Naive B cell (primary cell): ENCODE measurements around the gene SLC6A11. TPM values are rescaled to one million over a fixed set of nuclear protein-coding genes. Genes with fewer than 3 reads are reported as not detected.
A peak's percentile ranks its signal among the peaks of the same experiment; 100 is the strongest.

Experiments
- ATAC-seq, 2 donors: fragments of 150-1000 bp; cut with Tn5 transposase; 2 replicates each; pipeline ENCODE4 v1.10.0; 2021; ENCODE audit warnings: low read depth in 2 of 2, mild to moderate bottlenecking in 2 of 2, moderate library complexity in 2 of 2
- DNase-seq: peaks from one replicate; pipeline ENCODE4 v3.0.0; 2022
- H3K27ac Mint-ChIP-seq, 6 donors: one replicate each; pipeline ENCODE4 v1.8.0; 2020 to 2022; ENCODE audit warnings: mild to moderate bottlenecking in 6 of 6, mixed read lengths in 6 of 6, moderate library complexity in 5 of 6, inconsistent platforms in 2 of 6
- H3K27me3 Mint-ChIP-seq, 3 donors: one replicate each; pipeline ENCODE4 v1.8.0; 2021 to 2022; ENCODE audit warnings: mixed read lengths in 3 of 3, mild to moderate bottlenecking in 1 of 3
- H3K36me3 Mint-ChIP-seq, 2 donors: one replicate each; pipeline ENCODE4 v1.8.0; 2020 to 2022; ENCODE audit warnings: mixed read lengths in 2 of 2, inconsistent platforms in 1 of 2, mild to moderate bottlenecking in 1 of 2
- H3K4me1 Mint-ChIP-seq, 3 donors: one replicate each; pipeline ENCODE4 v1.8.0; 2020 to 2022; ENCODE audit warnings: mixed read lengths in 3 of 3, inconsistent platforms in 1 of 3, mild to moderate bottlenecking in 1 of 3, moderate library complexity in 1 of 3
- H3K4me3 Mint-ChIP-seq, 8 donors: one replicate each; pipeline ENCODE4 v1.8.0; 2020 to 2022; ENCODE audit warnings: mild to moderate bottlenecking in 8 of 8, mixed read lengths in 8 of 8, moderate library complexity in 8 of 8, inconsistent platforms in 2 of 8
- H3K9me3 Mint-ChIP-seq, 7 donors: one replicate each; pipeline ENCODE4 v1.8.0; 2020 to 2022; ENCODE audit warnings: mixed read lengths in 7 of 7, mild to moderate bottlenecking in 5 of 7, inconsistent platforms in 2 of 7, moderate library complexity in 1 of 7
- polyA plus RNA-seq, 6 donors: library from polyadenylated mRNA; unstranded; fragments of 300-500 nt; fragmentation: Illumina TruSeq; gene quantifications; one replicate each; pipeline ENCODE4 v1.2.3, GENCODE V29; 2021; ENCODE audit warnings: low read depth in 6 of 6

Gene SLC6A11
- polyA plus RNA-seq, 6 donors from 2014 or later: not detected

DNA sequence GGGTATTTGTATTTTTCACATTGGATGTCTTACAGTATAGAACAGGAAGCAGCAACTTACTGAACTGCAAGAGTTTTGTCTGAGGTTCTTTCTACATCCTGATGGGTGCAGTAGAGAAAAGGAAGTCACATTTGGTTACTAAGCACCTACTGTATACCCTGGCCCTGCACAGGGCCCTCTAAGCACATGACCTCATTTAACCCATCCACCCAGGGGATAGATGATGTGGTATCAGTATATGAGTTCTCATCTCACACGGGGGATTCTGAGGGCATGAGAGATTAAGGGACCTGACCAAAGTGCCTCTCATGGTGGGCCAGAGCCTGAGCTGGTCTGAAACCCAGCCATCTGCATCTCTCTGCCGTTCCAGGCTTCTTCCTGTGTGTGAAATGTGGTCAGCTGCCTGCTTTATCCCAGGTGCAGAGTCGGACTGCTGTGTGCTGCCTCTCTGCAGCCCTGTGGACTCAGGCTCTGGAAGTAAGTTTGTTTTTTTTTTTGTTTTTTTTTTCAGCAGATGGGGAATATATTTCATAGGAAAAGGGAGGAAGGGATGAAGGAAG is 17.9 kb downstream of the SLC6A11 start:
- DNase-seq: no peak
- no peak for ATAC-seq
- H3K4me1 Mint-ChIP-seq: peaks cover 0 to 5% (median 3%) of the 10 kb centered on the region in 3 donors
- H3K36me3 Mint-ChIP-seq: no peaks in the 10 kb centered on the region
- H3K4me3 Mint-ChIP-seq: no peak overlapping the region
- H3K27ac Mint-ChIP-seq: no peak overlapping the region
- H3K27me3 Mint-ChIP-seq: peaks cover 0 to 14% (median 10%) of the 10 kb centered on the region in 3 donors
- no peaks in the 10 kb centered on the region for H3K9me3 Mint-ChIP-seq

DNA sequence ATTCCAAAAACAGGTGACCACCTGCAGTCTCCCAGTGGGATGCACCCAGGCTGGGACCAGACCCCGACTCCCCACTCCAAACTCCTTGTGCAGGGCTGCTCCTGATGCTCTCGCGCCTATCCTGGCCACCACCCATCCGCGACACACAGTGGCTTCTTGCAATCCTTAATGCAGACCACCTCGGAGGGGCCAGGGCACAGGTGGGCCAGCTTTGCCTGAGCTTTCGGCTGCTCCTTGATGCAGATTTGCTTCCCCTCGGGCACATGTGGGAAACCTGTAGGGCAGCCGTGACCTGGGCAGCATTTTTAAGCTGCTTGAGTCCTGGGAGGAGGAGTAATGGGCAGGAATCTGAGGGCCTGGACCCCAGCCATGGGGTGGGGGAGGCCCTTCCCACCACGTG is 18.9 kb downstream of the SLC6A11 start:
- peaks cover 0 to 4% of the 10 kb centered on the region in 2 donors for H3K36me3 Mint-ChIP-seq
- ATAC-seq (no peak), DNase-seq (no peak)
- H3K4me3 Mint-ChIP-seq: peak overlapping the region in 1 of 8 donors; percentile 57
- peaks cover 0 to 24% (median 20%) of the 10 kb centered on the region in 3 donors for H3K27me3 Mint-ChIP-seq
- H3K4me1 Mint-ChIP-seq: peaks cover 0 to 5% (median 3%) of the 10 kb centered on the region in 3 donors
- peaks cover 0 to 3% (median 0%) of the 10 kb centered on the region in 7 donors for H3K9me3 Mint-ChIP-seq
- no peak overlapping the region for H3K27ac Mint-ChIP-seq

DNA sequence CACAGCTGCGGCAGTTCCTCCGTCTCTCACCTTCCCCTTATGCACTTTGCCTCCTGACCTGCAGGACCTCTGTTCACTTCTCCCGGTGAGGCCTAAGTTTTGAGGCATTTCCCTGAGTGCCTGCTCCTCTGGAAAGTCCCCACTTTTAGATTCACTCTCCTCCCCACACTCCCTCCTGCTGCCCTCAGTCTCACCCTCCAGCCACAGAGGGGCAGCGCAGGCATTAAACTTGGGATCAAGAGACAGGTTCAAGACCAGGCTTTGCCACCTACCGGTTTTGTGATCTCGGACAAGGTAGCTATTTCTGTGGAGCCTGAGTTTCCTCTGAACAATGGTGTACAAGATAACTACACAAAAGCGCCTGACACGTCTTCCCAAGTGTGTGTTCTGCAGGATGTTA is 19.4 kb downstream of the SLC6A11 start:
- no peak overlapping the region for H3K27ac Mint-ChIP-seq
- no peak for ATAC-seq
- H3K27me3 Mint-ChIP-seq: peaks cover 0 to 25% (median 24%) of the 10 kb centered on the region in 3 donors
- H3K4me3 Mint-ChIP-seq: no peak overlapping the region
- DNase-seq: no peak
- H3K36me3 Mint-ChIP-seq: peaks cover 0 to 9% of the 10 kb centered on the region in 2 donors
- H3K4me1 Mint-ChIP-seq: peaks cover 0 to 5% (median 3%) of the 10 kb centered on the region in 3 donors
- H3K9me3 Mint-ChIP-seq: peaks cover 0 to 3% (median 0%) of the 10 kb centered on the region in 7 donors

DNA sequence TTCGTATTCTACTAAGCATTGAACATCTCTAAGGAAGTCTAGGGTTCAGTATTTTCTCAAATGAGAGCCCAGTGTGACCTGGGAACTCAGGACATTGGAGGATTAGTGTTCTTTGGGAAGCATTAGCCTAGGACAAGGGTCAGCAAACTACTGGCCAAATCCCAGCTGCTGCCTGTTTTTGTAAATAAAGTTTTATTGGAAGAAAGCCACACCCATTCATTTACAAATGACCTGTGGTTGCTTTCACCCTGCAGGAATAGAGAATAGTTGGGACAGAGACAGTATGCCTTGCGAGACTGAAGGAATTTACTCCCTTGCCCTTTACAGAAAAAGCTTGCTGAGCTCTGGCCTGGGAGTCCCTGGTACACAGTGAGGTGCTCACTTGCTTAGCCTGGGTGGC is 20.6 kb downstream of the SLC6A11 start:
- Mint-ChIP-seq H3K27me3 (peaks cover 0 to 27% (median 26%) of the 10 kb centered on the region in 3 donors), H3K4me1 (peaks cover 0 to 5% (median 3%) of the 10 kb centered on the region in 3 donors), H3K4me3 (no peak overlapping the region), H3K36me3 (peaks cover 0 to 9% of the 10 kb centered on the region in 2 donors), H3K9me3 (peaks cover 0 to 3% (median 0%) of the 10 kb centered on the region in 7 donors), H3K27ac (no peak overlapping the region)
- no peak for ATAC-seq
- no peak for DNase-seq

DNA sequence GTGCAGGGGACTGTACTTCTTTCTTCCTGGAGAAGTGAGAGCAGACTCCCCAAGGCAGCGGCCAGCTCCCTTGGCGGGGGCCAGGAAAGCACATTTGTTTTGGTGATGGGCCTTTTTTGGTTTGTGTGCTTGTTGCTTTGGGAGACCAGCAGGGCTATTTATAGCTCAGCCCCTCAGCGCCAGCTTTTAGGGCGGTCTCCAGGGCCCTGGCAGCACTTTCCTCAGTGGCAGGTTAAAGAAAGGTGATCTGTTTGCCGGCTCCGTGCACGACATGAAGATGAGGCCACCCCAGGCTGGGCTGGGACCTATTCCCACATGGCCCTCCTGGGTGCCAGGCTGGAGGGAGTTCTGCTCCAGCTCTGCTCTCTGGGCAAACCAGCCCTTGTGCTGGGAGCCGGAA is 21.8 kb downstream of the SLC6A11 start:
- H3K27me3 Mint-ChIP-seq: peaks cover 4 to 27% (median 26%) of the 10 kb centered on the region in 3 donors

DNA sequence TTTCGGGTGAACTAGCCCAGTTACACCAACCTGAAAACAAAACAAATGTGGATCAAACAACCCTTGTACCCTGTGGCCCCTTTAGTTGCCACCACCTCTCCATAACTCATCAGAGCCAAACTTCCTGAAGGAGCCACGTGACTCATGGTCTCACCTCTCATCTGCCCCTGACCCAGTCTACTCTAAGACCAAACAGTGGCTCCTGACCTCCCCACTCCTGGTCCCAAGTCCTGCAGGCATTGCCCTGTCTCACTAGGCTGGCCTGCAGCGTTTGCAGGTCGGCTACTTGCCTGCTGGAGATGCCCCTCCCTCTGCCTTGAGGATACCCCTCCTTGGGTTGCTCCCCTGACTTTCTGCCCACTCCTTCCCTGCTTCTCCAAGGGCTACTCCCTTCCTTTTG is 23.1 kb downstream of the SLC6A11 start:
- Mint-ChIP-seq H3K27ac (no peak overlapping the region), H3K9me3 (peaks cover 0 to 7% (median 0%) of the 10 kb centered on the region in 7 donors), H3K27me3 (peaks cover 4 to 39% (median 31%) of the 10 kb centered on the region in 3 donors), H3K4me3 (no peak overlapping the region), H3K36me3 (peaks cover 0 to 9% of the 10 kb centered on the region in 2 donors), H3K4me1 (peaks cover 0 to under 1% (median under 1%) of the 10 kb centered on the region in 3 donors)
- ATAC-seq (no peak), DNase-seq (no peak)

More for the DNA sequence above, 21.8 kb downstream of the SLC6A11 start:
- Mint-ChIP-seq H3K4me1 (peaks cover 0 to 5% (median 3%) of the 10 kb centered on the region in 3 donors), H3K9me3 (peaks cover 0 to 3% (median 0%) of the 10 kb centered on the region in 7 donors), H3K36me3 (peaks cover 0 to 9% of the 10 kb centered on the region in 2 donors), H3K4me3 (no peak overlapping the region), H3K27ac (no peak overlapping the region)
- ATAC-seq: no peak
- DNase-seq: no peak

DNA sequence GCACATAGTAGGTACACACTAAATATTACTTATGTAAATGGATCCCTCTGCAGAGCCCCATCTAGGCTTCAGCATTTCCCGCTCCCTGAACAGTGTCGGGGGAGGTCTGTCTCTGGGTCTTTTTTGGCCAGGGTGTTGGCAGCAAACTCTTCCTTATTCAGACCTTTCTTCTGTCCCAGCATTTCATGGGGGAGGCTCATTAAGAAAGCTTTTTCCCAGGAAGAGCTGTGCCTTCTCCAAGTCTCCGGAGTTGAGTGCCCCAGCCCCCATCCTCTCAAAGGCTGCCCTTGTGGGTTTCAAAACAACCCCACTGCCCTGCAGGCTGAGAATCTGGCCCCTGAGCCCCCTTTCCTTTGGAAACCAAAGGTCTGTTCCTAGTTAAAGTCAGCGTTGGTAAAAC is 25.1 kb downstream of the SLC6A11 start:
- Mint-ChIP-seq H3K4me1 (peaks cover 0 to 9% (median 6%) of the 10 kb centered on the region in 3 donors), H3K27ac (no peak overlapping the region), H3K36me3 (peaks cover 0 to 9% of the 10 kb centered on the region in 2 donors), H3K9me3 (peaks cover 0 to 7% (median 0%) of the 10 kb centered on the region in 7 donors), H3K4me3 (no peak overlapping the region), H3K27me3 (peaks cover 4 to 50% (median 39%) of the 10 kb centered on the region in 3 donors)
- DNase-seq (no peak), ATAC-seq (no peak)

DNA sequence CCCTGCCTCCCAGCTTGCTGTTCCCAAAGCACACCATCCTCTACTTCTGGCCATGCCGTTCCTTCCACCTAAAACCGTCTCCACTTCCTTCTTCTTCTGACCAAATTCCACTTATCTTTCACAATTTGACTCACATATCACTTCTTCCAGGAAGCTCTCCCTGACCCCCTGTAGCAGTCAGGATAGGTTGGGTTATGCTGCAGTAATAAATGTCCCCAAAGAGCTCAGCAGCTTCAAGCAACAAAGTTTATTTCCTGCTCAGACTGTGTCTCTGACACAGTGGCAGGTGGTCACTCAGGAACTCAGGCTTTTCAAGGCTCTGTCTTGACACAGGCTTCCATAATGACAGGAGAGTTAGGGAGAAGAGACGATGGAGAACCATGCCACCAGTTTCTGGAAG is 27.4 kb downstream of the SLC6A11 start:
- ATAC-seq: no peak
- no peak overlapping the region for H3K4me3 Mint-ChIP-seq
- H3K36me3 Mint-ChIP-seq: peaks cover 0 to 9% of the 10 kb centered on the region in 2 donors
- peaks cover 4 to 48% (median 39%) of the 10 kb centered on the region in 3 donors for H3K27me3 Mint-ChIP-seq
- H3K27ac Mint-ChIP-seq: no peak overlapping the region
- peaks cover 0 to 18% (median 10%) of the 10 kb centered on the region in 3 donors for H3K4me1 Mint-ChIP-seq
- DNase-seq: no peak
- peaks cover 0 to 7% (median 0%) of the 10 kb centered on the region in 7 donors for H3K9me3 Mint-ChIP-seq

DNA sequence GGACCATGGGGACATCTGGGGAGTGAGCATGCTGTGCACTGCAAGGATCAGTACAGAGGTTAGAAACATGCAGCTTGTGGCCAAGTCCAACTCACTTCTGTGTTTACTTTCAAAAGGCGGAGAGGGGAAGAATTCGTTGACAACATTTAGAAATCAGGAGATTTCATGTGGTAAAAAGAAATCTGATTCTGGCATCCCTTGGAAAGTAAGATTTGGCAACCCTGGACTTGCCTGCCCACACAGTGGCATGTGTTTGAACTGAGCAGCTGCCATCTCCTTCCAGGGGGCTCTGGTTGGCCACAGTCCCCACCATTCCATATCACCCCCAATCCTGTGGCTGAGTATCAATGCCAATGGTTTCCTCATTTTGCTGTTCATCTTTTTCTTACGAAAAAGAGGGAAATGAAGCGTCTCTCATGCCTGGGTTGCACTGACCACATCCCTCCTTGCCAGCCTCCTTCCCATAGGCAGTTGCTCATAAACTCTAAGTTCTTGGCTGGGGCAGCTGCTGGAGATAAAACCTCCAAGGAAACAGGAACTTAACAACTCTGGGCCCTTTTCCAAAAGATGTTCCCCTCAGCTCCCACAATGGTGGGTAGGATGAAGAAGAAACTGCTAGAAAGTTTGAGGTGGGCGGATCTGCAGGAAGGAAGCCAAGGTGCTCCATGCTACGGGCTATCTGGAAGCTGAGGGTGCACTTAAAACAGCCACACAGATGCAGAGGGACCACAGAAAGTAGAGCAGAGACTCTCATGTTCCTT is 29.2 kb downstream of the SLC6A11 start:
- DNase-seq: no peak
- Mint-ChIP-seq H3K9me3 (peaks cover 0 to 4% (median 0%) of the 10 kb centered on the region in 7 donors), H3K4me3 (no peak overlapping the region), H3K4me1 (peaks cover 0 to 18% (median 10%) of the 10 kb centered on the region in 3 donors), H3K27ac (no peak overlapping the region), H3K36me3 (peaks cover 0 to 2% of the 10 kb centered on the region in 2 donors), H3K27me3 (peaks cover 10 to 46% (median 26%) of the 10 kb centered on the region in 3 donors)
- no peak for ATAC-seq

DNA sequence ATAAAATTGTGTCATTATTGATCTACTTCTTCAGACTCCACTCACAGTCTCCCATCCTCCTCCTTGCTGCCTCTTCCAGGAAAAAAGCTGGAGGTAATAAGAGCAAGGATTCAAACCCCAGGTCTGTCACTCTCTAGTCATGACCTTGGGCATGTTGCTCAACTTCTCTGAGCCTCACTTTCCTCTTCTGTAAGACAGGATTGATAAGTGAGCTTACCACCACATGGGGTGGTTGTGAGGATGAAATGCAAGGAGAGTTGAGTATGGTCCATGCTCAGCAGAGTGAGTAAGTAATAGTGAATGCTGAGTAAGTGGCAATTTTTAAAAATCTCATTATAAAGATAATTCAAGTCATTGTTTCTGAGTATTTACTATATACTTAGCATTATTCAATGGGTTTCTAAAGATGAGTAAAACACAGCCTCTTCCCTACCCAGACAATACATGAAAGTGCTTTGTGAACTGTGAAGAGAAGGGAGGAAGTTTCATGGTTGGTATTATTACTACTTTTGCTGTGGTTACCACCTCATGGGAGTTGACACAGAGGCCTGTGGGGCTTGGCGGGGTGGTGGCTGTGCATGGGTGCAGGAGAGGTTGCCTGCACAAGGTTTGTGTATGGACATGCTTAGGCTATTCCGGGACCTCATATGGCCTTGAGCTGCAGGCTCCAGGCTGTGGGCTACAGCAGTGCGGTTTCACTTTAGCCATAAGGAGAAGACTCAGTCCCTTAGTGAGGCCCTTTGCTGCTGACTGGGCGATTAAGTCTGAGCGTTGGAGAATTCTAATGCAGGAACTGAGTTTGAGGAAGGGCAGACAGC is 30.0 kb downstream of the SLC6A11 start:
- Mint-ChIP-seq H3K27me3 (peaks cover 16 to 50% (median 29%) of the 10 kb centered on the region in 3 donors), H3K4me1 (peaks cover 0 to 18% (median 10%) of the 10 kb centered on the region in 3 donors), H3K9me3 (peaks cover 0 to 4% (median 0%) of the 10 kb centered on the region in 7 donors), H3K4me3 (peak overlapping the region in 1 of 8 donors; percentile 21), H3K36me3 (no peaks in the 10 kb centered on the region), H3K27ac (no peak overlapping the region)
- ATAC-seq (peak; percentile 32 to 77), DNase-seq (peak; percentile 1)

DNA sequence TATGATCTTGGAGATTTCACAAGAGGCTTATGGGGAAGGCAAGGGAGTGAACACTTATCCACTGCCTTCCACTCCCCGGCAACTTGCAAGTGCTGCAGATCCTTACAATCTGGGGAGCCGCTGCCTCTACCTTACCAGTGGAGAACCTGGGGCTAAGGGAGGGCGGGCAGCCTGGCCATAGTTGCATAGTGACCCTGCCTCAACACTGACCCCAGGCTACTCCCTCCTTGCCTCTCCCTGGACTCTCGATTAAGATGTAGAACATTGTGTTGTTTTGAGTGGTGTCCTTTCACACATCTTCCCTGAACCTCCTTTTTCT is 30.6 kb downstream of the SLC6A11 start:
- H3K9me3 Mint-ChIP-seq: peaks cover 0 to 4% (median 0%) of the 10 kb centered on the region in 7 donors
- H3K4me1 Mint-ChIP-seq: peaks cover 0 to 18% (median 10%) of the 10 kb centered on the region in 3 donors
- peak overlapping the region in 1 of 6 donors; percentile 3 for H3K27ac Mint-ChIP-seq
- no peak for ATAC-seq
- H3K4me3 Mint-ChIP-seq: no peak overlapping the region
- peaks cover 16 to 55% (median 34%) of the 10 kb centered on the region in 3 donors for H3K27me3 Mint-ChIP-seq
- no peaks in the 10 kb centered on the region for H3K36me3 Mint-ChIP-seq
- DNase-seq: no peak

DNA sequence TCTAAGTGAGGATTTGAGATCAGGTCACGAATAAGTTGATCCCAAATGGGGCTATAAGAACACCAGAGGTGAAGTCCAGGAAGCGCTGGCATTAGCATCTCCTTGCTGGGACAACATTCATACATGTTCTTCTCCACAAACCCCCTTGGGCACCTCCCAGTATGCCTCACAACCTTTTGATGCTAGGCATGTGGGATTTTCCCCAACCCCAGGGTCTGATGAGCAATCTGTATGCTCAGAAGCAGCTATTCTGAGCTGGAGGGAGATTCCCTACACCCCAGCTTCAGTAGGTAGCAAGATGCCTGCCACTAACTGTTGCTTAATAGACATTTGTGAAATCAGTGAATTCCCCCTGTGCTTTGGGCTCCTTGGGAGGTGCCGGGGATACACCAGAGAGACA is 32.2 kb downstream of the SLC6A11 start:
- DNase-seq: no peak
- Mint-ChIP-seq H3K9me3 (peaks cover 0 to 3% (median 0%) of the 10 kb centered on the region in 7 donors), H3K4me3 (no peak overlapping the region), H3K27me3 (peaks cover 15 to 64% (median 43%) of the 10 kb centered on the region in 3 donors), H3K36me3 (no peaks in the 10 kb centered on the region), H3K27ac (no peak overlapping the region), H3K4me1 (peaks cover 0 to 18% (median 10%) of the 10 kb centered on the region in 3 donors)
- no peak for ATAC-seq
